ENCODE results near the gene ARSG.

GRCh38 chr17:68452724-68453290, 161.5 kb downstream of the ARSG start:
- TF ChIP-seq GATA3 (IDR thresholded peaks at IDR 0.05; ENCODE audit: low read depth, low read length) (no peak), GATA2 (IDR thresholded peaks at IDR 0.05; ENCODE audit: low read depth, low read length) (no peak)
